T47D (cell line): ENCODE data around the gene DAZL.
"Not testable (repeated sequence)": the region's sequence is repeated elsewhere in the genome, so short reads cannot be mapped to it uniquely, and the experiment has no call there.

Experiments
- DNase-seq, 2 experiments: peaks; one replicate each; pipeline versions ENCODE4 v3.0.0 to v3.0.0-alpha.2; 2011 to 2012; ENCODE audit warnings: low read depth in 1 of 2, low spot score in 1 of 2
- JUND ChIP-seq: IDR thresholded peaks from 2 replicates; pipeline ENCODE4 v1.6.1; 2012; ENCODE audit warnings: low read depth
- in situ Hi-C: cut with HindIII; loops from 2 replicates; pipeline ENCODE4 v1.10.0; 2016; ENCODE audit warnings: low sequenced_read_pairs, low pct_unique_long_range_greater_than_20kb

The DAZL gene

GRCh38 chr3:16604887-16605602 lies at the start of gene DAZL:
TSS of gene DAZL (minus strand) at chr3:16605423. CDS start at chr3:16605205, 218 bp downstream.
- no peak for TF ChIP-seq JUND
- no peak for DNase-seq
- in situ Hi-C loops = no loop called here

DNA sequence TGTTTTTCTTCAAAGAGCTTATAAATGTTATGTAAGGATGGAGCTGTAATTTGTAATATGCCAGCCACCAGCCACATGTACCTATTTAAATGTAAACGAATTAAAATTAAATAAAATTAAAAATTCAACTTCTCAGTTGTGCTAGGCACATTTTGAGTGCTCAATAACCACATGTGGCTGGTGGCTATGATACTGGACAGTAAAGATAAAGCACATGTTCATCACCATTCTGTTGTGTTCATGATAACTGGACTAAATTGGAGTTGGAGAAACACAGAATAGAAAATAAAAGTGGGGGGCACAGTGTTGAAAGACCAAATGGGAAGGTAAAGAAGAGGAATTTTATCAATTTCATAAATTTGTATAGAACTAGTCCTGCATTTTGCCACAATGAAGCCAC lies 49.8 kb upstream of the DAZL start:
- no peak for TF ChIP-seq JUND
- DNase-seq = no peak
- in situ Hi-C loops = no loop called here

DNA sequence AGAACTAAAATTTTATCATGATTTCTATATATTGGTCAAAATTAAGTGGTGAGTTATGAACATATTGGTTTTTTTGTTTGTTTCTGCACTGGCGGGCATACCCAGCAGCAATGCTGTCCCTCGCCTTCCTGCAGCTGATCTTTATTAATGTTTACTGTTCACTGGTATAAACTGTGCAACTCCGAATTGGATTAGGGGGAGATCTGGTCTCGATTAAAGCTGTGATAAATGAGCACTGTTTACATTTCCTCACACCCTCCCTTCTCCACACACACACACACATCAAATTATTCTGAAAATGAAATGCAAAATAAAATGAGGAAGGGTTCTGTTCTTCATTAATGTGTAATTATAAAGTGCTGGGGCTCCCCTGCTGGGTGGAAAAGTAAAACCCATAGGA lies 48.5 kb upstream of the DAZL start:
- no peak for TF ChIP-seq JUND
- DNase-seq = no peak
- in situ Hi-C loops = no loop called here

DNA sequence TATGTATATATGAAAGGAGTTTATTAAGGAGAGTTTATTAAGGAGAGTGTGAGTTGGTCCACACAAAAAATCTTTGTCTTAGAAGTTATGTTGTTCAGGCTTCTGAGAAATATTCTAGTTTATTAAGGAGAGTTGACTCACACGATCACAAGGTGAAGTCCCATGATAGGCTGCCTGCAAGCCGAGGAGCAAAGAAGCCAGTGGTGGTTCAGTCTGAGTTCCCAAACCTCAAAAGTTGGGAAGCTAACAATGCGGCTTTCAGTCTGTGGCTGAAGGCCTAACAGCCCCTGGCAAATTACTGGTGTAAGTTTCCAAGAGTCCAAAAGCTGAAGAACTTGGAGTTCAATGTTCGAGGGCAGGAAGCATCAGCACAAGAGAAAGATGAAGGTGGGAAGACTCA lies 42.4 kb upstream of the DAZL start:
- in situ Hi-C loops = no loop called here
- no peak for TF ChIP-seq JUND
- DNase-seq = no peak

DNA sequence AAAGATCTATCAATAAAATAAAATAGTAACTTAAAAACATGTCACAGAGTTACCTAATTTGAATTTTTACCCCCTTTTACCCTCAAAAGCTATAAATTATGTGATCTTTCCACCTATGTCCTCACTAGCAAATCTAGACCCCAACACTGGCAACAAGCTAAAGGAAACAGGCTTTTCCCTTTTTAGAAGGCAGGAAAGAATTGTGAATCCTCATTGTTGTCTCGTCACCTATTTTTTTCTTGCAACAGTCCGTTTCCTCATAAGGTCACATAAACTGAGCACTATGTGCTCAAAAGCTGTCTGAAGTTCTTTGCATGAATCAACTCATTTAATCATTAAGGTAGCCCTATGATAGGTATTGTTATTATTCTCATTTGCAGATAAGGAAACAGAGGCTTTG lies 34.6 kb upstream of the DAZL start:
- no peak for TF ChIP-seq JUND
- DNase-seq = no peak
- in situ Hi-C loops = no loop called here

GRCh38 chr3:16633948-16634347 lies 28.7 kb upstream of the DAZL start:
- in situ Hi-C loops = no loop called here
- DNase-seq = no peak
- TF ChIP-seq JUND = no peak

DNA sequence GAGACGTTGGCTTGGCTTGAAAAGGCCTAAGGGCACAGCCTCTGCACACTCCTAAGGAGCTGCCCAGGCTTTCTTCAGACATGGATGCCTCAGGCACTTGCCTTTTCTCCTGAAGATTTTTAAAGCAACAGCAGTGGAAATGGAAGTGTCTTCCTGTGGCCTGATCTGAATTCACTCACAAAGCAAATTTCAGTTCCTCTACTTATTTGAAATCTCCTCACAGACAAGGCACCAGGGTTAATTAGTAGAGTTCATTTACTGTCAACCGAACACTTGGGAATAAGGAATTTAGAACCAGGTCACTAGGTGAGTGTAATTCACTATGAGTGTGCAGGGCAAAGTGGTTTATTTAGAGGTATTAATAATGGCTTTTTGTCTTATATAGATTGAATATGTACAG lies 27.2 kb upstream of the DAZL start:
- in situ Hi-C loops = no loop called here
- no peak for TF ChIP-seq JUND
- DNase-seq = no peak

- TF ChIP-seq JUND = no peak
- in situ Hi-C loops = no loop called here
Observed at GRCh38 chr3:16618721-16619120, 13.5 kb upstream of the DAZL start.

GRCh38 chr3:16617155-16617554 lies 11.9 kb upstream of the DAZL start:
- in situ Hi-C loops, DNase-seq: not testable (repeated sequence)

More at GRCh38 chr3:16618721-16619120, 13.5 kb upstream of the DAZL start:
- no peak for DNase-seq

DNA sequence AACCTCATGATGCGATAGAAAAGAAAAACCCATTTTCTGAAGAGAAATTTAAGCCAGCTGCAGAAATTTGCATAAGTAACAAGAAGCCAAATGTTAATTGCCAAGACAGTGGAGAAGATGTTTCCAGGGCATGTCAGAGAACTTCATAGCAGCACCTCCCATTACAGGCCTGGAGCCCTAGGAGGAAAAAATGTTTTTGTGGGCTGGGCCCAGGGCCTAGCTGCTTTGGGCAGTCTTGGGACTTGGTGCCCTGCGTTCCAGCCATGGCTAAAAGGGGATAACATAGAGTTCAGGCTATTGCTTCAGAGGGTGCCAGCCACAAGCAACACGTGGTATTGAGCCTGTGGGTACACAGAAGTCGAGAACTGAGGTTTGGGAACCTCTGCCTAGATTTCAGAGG lies 10.9 kb upstream of the DAZL start:
- TF ChIP-seq JUND = no peak
- in situ Hi-C loops = no loop called here
- no peak for DNase-seq

GRCh38 chr3:16614033-16615031 lies 9.1 kb upstream of the DAZL start:
- no peak for TF ChIP-seq JUND
- in situ Hi-C loops = no loop called here
- DNase-seq = no peak

GRCh38 chr3:16609927-16610580 lies 4.8 kb upstream of the DAZL start:
- in situ Hi-C loops = no loop called here
- TF ChIP-seq JUND = no peak

GRCh38 chr3:16608816-16609215 lies 3.6 kb upstream of the DAZL start:
- in situ Hi-C loops = no loop called here

More at GRCh38 chr3:16609927-16610580, 4.8 kb upstream of the DAZL start:
- DNase-seq = peak in 1 of 2 experiments; percentile 22

More at GRCh38 chr3:16608816-16609215, 3.6 kb upstream of the DAZL start:
- TF ChIP-seq JUND = no peak
- DNase-seq = no peak
